GM18861 (cell line): ENCODE results near the gene SLC7A5.
A peak's percentile ranks its signal among the peaks of the same experiment; 100 is the strongest.
"Not testable (repeated sequence)": the region's sequence is repeated elsewhere in the genome, so short reads cannot be mapped to it uniquely, and the experiment has no call there.

Source experiments
- ATAC-seq: cut with Tn5 transposase; IDR thresholded peaks from one replicate; pipeline ENCODE4 v1.9.1; 2021; ENCODE audit not compliant: unreplicated experiment

Gene SLC7A5

DNA sequence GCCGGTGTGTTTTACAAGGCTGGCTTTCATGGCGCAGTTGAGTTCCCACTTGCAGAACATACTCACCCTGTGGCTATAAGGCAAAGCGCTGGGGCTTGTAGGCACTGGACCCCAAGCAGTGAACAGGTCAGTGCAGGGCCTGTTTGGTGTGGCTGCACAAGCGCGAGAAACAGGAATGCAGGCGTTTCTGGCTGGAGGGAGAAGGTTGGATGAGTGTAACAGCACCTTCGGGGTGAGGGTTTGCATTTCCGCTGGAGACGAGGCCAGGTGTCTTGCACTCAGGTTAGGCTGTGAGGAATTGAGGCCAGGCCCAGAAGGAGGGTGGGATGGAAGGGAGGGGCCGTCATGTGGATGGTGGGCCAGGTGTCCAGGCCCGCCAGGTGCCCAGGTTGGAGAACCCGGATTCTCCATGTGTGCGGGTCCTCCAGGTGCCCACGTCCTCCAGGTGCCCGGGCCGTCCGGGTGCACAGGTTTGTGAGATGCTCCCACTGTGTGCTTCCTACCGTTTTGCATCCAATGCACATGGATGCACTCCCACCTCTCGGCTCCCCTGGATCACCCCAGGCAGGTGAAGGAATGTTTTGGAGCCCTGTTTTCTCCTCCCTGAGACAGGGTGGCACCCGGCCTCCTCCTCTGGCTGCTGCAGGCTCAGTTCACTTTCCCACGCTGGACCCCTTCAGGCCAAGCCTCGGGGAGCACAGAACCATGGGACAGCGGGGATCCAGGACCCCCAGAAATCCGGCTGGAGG lies 46.0 kb downstream of the SLC7A5 start:
- no peak for ATAC-seq

DNA sequence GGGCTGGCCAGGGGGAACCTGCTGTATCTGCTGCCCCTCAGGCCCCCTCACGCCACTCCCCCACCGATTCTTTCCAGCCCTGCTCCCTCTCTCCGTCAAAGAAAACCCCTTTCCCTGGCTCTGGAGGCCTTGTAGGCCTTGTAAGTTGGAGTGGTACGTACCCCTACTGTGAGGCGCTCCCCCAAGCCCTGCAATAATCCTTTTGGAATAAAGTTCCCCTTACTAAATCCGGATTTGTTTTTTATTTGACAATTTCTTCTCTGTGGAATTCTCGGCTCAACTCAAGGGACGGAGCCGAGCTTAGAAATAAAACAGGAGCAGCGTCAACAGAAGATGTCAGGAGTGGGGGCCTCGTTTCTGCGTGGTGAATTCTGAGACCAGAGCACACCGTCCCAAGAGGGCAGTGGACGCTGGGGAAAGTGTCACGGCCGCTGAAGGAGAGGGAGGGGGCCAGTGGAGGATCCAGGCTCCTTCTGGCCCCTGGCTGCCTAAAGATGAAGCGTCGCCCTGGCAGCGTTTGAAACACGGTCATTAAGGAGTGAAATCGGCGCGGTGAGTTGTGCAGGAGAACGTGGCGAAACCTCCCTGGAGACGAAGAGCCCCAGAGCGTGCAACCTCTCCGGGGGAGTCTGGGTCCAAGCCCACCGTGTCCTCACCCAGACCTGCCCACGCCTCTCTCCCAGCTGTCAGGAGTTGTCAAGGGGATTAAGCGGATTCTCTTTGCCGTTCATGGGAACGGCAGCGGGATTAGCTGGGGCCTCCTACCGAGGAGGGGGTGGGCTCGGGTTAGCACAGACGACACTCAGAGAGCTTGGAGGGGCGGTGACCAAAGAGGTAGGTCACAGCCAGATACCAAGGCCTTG lies 47.0 kb downstream of the SLC7A5 start:
- ATAC-seq: no peak

DNA sequence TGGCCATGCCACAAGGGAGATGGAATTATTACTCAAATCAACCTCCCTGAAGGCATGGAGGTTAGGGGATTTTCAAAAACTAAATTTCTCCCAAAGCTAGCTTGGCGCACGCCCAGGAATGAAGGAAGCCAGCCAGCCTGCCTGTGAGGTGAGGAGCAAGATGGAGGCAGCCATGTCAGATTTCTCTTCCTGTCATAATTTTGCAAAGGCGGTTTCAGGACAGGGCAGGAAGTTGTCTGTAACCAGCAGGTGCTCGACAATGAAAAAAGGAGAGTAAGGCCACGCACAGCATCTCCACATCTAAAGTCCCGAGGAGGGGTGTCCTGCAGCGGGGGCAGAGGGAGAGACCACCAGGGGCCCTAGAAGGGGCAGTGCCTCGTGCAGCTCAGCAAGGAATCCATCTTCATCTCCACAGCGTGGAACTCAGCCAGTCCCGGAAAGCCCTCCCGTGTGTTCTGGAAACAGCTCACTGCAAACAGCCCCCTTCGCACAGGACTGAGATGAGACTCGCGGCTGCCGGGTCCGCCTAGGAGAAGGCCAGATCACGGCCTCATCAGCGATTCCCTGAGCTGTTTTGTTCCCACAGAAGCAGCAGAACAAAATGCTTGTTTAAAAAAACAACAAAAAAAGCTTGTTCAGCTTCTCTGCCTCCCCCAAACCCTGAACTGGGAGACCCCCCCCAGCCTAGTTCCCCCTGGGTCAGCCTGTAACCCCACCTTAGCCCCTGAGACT lies 47.8 kb downstream of the SLC7A5 start:
- no peak for ATAC-seq

DNA sequence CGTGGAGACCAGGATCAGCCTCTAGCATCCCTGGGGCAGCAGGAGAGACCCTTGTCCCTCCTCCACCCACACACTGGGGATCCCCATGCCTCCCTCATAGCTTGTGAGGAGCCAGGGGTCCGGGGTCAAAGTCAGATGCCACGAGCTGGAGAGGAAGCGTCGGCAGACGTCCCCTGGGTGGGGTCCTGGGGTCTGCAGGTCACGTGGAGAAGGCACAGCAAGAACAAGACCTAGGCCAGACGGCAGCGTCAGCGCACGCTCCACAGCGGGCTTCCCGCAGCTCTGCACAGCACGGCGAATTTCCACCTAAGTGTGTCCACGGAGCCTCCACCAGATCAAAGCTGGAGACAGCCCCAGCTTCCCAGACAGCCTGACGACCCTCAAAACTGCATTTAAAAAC lies 49.3 kb downstream of the SLC7A5 start:
- ATAC-seq: no peak

DNA sequence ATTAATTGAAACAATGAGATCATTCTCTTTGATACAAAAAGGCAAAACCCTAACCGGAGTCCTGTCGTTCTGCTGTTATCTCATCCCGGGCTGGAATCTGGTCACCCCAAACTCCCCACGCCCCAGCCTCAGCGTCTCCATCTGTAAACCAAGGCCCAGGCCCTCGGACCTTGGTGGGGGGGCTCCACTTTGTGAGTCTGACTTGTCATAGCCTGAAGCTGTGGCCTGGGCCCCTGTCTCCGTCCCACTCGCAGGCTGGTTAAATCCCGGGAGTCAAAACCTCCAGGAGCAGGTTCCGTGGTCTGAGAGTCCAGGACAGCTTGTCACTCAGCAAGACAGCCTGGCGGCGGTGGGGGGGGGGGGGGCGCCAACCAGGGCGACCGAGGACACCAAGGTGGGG lies 50.0 kb downstream of the SLC7A5 start:
- ATAC-seq: no peak

DNA sequence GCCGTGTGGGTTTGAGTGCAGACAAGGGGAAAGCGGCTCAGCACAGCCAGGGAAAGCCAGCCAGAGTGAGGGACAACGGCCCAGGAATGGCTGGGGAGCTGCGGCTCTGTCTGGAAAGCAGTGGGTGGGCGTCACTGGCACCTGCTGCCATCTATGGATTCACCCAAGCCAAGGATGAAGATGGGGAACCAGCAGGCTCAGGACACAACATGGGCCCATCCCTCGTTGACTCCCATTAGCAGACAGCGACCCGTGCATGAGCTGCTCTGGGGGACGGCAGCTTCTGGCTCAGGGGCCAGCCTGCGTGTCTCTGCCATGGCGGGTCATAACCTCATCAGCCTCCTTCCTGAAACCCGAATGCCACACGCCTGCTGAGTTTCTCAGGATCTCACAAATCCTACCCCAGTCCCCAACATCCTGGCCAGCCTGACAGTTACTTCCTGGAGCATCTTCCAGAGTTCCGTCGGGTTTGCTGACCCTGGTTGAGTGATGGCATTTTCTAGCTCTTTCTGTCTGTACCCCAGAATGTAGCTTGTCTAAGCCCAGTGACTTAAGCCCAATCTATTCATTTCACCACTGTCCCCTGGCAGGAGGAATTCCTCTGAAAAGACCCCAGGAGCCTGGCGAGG lies 50.7 kb downstream of the SLC7A5 start:
- no peak for ATAC-seq

DNA sequence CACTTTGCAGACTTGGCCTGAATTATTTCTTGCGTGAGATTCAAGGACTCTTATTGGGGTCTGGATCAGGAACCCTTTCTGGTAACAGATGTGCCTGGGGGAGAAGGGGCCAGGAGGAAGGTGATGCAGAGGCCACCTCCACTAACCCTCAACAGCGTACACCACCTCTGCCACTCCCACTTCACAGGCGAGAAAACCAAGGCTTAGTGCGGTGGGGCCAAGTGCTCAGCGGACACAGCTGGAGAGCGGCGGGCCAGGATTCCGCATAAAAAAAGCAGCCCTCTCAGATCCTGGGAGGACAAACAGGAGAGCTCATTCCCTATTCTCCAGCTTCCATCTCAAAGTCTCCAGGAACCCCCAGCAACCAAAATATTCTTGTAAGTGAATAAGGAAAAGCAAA lies 51.4 kb downstream of the SLC7A5 start:
- ATAC-seq: no peak

DNA sequence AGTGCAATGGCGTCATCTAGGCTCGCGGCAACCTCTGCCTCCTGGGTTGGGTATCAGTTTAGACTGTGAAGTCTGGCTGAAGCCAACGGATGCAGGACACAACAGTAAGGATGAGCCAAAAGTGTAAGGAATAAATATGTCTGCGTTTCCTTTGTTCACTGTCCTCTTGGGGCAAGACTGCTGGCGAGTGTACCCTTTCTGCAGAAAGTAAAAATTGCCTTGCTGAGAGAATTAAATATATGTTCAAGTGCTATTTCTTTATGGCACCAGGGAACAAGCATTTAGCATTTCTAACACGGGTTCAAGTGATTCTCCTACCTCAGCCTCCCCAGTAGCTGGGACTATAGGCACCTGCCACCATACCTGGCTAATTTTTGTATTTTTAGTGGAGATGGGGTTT lies 51.9 kb downstream of the SLC7A5 start:
- not testable (repeated sequence) for ATAC-seq

DNA sequence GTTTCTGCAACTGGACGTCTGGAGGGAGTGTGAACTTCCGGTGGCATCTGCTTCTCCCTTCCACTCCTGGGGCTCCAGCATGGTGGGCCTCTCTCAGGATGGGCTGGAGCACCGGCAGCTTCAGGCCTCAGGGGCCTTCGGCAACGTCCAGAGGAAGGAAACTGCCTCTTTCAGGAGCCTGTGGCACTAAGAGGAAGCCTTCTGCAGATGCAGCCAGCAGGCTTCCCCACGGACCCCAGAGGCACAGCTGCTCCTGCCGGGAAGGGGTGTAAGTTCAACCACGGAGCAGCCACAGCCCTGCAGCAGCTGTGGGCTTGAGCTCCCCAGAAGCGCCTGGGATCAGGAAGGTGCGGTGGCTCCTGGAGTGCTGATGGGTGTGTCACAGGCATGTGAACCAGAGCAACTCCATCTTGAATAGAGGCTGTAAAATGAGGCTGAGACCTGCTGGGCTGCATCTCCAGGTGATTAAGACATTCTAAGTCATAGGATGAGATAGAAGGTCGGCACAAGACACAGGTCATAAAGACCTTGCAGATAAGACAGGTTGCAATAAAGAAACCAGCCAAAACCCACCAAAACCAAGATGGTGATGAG lies 52.7 kb downstream of the SLC7A5 start:
- ATAC-seq: no peak

DNA sequence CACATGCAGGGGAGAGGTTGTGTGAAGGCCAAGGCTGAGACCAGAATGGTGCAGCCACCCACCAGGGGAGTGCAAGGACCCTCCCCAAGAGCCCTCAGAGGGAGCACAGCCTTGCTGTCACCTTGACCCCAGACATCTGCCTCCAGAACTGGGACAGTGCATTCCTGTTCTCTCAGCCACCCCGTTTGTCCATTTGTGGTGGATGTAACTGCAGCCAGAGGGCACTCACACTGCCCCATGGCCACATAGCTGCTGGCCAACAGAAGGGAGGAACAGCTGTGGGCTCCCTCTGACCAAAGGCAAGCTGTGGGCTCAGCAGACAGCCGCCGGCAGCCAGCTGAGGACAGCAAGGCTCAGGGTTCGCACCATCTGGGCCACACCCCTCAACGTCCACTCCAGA lies 53.7 kb downstream of the SLC7A5 start:
- ATAC-seq: no peak

DNA sequence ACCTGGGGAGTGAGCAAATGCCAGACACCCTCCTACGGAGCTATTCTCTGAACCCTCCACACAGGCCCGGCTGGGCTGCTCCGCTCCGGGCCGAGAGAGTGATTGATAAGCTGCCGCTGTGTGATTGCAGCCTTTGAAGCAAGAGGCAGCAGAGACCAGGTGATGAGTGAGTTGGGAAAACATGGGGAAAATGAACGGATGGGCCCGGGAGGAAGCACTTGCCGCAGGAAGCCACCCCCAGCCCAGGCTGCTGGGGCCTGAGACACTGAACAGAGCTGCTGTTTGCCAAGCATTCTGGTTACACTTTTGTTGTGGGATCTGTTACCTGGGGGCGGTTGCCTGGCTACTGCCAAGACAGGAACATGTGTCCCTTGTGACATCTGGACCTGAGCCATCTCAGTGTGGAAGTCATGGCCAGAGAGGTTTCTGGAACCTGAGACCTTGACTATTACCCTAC lies 57.1 kb downstream of the SLC7A5 start:
- no peak for ATAC-seq

DNA sequence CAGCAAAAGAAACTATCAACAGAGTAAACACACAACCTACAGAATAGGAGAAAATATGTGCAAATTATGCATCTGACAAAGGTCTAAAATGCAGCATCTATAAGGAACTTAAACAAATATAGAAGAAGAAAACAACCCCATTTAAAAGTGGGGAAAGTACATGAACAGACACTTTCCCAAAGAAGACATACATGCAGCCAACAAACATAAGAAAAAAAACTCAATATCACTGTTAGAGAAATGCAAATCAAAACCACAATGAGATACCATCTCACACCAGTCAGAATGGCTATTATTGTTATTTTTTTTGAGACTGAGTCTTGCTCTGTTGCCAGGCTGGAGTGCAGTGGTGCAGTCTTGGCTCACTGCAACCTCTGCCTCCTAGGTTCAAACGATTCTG lies 57.9 kb downstream of the SLC7A5 start:
- not testable (repeated sequence) for ATAC-seq

DNA sequence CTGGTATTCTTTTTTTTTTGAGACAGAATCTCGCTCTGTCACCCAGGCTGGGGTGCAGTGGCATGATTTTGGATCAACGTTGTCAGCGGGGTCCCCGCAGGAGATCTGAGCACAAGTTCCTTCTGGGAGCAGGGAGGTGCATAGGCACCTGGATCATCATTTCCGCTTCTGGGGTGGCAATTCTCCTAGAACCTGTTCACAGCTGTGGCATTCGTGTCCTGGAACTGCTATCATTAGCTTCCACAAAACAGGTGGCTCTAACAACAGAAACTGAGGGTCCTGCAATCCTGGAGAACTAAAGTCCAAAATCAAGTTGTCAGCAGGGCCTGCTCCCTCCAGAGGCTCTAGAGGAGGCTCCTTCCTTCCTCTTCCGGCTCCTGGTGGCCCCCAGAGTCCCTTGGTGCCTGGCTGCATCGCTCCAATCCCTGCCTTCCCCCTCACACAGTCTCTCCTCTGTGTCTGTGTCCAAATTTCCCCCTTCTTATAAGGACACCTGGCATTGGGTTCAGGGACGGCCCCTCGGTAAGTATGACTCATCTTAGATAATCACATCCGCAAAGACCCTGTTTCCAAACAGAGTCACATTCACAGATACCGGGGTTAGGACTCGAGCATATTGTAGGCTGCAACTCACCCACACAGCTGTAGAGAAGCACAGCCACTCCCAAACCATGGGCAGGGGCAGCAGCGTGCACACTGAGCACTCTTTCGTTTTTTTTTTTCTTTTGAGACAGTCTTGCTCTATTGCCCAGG lies 60.0 kb downstream of the SLC7A5 start:
- peak; percentile 42 for ATAC-seq

DNA sequence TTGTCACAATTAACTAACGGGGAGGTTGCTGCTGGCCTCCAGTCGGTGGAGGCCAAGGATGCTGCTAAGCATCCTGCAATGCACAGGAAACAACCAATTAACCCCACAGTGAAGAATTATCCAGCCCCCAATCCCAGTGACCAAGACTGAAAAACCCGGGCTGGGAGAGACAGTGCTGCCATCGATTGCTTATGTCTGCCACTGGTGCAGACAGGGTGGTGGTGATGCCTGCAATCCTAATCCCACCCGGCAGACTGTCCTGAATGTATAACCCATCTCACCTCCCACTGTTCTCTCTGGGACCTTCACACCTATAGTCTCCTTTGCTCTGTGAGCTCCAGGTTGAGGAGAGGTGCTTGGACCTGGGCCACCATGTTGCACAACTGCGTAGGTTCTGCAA lies 61.2 kb downstream of the SLC7A5 start:
- no peak for ATAC-seq

DNA sequence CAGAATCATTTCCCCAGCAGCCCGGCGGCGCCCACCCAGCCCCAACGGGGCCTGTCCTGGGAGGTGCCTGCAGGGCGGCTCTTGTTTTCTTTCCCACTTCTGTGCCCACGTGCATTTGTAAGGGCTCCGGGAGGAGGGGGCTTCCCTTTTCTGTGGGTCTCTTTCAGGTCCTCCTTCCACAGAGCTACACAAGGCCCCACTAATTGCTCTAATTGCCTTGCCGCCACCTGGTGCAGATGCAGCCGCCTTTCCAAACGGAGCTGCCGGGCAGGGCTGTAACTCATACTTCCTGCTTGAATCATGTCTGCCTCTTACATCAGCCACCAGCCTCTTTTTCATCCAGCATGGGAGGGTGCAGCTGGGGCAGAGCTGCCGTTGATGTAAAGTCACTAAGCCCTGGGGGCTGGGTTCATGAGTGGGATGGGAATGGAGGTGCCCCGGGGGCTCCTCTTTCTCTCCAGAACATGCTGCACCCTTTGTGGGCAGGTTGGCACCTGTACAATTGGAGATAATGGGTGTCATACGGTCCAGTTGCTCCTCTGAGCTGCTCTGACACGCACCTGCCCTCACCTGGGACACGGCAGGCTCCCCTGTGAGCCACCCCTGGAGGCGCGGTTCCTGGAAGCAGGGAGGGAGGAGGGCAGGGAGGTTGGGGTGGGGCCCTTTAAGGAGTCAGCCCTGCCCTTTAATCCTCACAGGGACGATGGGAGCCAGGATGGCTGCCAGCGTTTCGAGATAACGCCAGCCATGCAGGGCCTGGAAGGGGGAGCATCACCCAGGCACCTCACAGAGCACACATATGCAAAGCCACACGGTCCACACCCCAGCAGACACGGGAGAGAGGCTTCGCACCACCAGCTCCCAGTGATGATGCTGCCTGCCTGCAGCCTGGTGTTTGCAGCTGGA lies 62.4 kb downstream of the SLC7A5 start:
- ATAC-seq: no peak

DNA sequence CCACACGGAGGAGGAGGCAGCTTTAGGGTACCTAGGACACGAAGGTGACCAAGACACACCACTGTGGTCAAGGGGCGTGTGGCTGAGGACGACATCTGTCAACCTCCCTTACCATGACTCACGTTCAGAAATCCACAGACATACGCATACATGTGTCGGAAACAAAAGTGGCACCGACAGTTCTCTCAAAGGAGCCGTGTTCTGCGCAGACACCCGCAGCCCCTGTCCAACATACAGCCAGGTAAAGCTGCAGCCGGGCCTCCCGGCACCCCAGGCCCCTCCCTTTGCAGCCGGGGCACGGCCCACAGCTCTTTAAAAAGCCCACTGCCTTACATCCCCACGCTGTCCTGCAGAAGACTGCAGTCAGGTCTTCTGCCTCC lies 63.1 kb downstream of the SLC7A5 start:
- ATAC-seq: no peak

DNA sequence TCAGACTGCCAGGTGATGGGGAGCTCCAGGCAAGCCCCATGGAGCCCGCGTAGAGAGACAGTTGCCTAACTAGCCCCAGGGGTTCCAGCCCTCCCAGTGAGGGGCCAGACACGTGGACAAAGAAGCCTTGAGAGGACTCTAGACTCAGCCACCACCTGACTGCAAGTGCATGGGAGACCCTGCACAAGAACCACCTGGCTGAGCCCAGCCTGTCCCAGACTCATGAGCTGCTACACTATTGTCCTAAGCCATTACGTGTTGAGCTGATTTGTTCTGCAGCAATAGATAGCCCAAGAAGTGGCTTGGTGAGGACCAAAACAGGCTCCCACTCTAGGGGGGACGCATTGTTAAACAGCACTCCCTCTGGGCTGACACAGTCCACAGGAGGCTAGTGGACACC lies 65.9 kb downstream of the SLC7A5 start:
- ATAC-seq: no peak

DNA sequence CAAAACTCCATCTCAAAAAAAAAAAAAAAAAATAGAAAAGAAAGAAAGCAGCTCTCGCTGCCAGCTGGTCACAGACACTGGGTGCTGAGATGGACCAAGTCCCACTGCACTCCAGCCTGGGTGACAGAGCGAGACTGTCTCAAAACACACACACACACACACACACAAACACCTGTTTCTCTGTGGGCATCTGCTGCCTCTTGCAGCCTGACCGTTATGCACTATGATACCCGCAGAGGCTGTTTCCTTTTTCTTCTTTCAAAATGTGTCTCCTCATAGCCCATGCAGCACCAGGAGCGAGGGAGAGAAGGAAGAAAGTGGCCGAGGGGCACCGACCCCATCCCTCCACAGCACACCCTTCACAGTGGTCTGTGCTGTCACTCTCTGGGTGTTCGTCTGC lies 66.6 kb downstream of the SLC7A5 start:
- no peak for ATAC-seq

DNA sequence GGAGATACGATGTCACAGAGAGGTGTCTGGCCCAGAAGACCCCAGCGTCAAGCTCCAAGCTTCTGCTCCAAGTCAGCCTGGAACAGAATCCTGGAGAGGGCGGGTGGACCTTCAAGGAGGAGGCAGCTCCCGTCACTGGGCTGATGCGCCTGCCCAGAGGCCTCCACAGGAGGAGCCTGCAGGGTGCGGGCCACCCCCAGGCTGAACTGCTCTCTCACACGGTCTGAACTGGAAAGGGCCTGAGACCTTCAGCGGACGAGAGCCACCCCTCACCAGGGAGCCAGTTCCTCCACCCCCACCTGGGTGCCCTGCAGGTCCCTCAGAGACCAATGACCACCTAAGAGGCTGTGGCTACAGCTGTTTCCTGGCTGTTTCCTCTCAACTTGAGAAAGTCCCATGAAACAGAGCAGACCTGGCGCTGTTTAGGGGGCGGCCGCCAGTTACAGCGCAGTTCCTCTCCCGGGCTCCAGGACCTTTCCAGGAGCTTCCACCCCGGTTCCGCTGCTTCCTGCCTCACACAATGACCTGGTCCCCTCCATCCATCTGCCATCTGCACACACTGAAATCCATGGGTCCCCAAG lies 67.5 kb downstream of the SLC7A5 start:
- ATAC-seq: no peak
